Keratinocyte (primary cell): ENCODE measurements around the gene HOXA1.

ENCODE experiments used
- EZH2 ChIP-seq: IDR thresholded peaks from one replicate; pipeline ENCODE4 v1.6.1; 2012; ENCODE audit warnings: inconsistent platforms, mild to moderate bottlenecking, low read length, moderate library complexity
- TF ChIP-seq, protein P1 (sequence below), 3 experiments: IDR thresholded peaks in 1 of 3; conservative IDR thresholded peaks in 1 of 3; optimal IDR thresholded peaks in 1 of 3; 2 replicates in 2 of 3; 3 replicates in 1 of 3; pipeline versions ENCODE3 to v1.5.1; 2011; ENCODE audit warnings: low read length in 3 of 3, mild to moderate bottlenecking in 3 of 3, moderate library complexity in 2 of 3, control low read depth in 1 of 3, inconsistent platforms in 1 of 3; ENCODE audit not compliant: insufficient read depth in 2 of 3; ENCODE audit errors: extremely low read depth in 1 of 3

- TF ChIP-seq, protein P1, sequence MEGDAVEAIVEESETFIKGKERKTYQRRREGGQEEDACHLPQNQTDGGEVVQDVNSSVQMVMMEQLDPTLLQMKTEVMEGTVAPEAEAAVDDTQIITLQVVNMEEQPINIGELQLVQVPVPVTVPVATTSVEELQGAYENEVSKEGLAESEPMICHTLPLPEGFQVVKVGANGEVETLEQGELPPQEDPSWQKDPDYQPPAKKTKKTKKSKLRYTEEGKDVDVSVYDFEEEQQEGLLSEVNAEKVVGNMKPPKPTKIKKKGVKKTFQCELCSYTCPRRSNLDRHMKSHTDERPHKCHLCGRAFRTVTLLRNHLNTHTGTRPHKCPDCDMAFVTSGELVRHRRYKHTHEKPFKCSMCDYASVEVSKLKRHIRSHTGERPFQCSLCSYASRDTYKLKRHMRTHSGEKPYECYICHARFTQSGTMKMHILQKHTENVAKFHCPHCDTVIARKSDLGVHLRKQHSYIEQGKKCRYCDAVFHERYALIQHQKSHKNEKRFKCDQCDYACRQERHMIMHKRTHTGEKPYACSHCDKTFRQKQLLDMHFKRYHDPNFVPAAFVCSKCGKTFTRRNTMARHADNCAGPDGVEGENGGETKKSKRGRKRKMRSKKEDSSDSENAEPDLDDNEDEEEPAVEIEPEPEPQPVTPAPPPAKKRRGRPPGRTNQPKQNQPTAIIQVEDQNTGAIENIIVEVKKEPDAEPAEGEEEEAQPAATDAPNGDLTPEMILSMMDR (optimal IDR thresholded peaks at IDR 0.05 in 1 of 3, IDR thresholded peaks at IDR 0.05 in 1 of 3, conservative IDR thresholded peaks at IDR 0.05 in 1 of 3; ENCODE audit: extremely low read depth in 1 of 3, insufficient read depth in 2 of 3, low read length in 3 of 3) = no peak
- no peak for TF ChIP-seq EZH2
Observed at GRCh38 chr7:27132214-27132613, 36.4 kb upstream of the HOXA1 start.
